Hindlimb muscle (tissue), 1 donor: ENCODE measurements around the gene THEMIS2. TPM values are rescaled to one million over a fixed set of nuclear protein-coding genes. Genes with fewer than 3 reads are reported as not detected.
"Not testable (repeated sequence)": the region's sequence is repeated elsewhere in the genome, so short reads cannot be mapped to it uniquely, and the experiment has no call there.

ENCODE experiments used
- DNase-seq: peaks from one replicate; pipeline ENCODE4 v3.0.0-alpha.2; 2013
- polyA plus RNA-seq: library from polyadenylated mRNA; unstranded; fragments of 120-200 nt; gene quantifications from one replicate; pipeline ENCODE4 v1.2.1, GENCODE V29; 2013; ENCODE audit not compliant: insufficient read length

Gene THEMIS2
- polyA plus RNA-seq, 1 donor, result 3.0 TPM

DNA sequence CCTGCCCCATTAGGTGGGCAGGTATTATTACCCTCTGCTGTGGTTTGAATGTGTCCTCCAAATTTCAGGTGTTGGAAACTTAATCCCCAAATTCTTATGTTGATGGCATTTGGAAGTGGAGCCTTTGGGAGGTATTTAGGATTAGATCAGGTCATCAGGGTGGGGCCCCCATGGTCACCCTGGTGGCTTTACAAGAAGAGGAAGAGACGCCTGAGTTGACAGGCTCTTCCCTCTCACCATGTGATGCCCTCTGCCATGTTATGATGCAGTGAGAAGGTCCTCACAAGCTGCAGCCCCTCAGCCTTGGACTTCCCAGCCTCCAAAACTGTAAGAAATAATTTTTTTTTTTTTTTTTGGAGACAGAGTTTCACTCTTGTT lies 8.8 kb upstream of the THEMIS2 start:
- no peak for DNase-seq

DNA sequence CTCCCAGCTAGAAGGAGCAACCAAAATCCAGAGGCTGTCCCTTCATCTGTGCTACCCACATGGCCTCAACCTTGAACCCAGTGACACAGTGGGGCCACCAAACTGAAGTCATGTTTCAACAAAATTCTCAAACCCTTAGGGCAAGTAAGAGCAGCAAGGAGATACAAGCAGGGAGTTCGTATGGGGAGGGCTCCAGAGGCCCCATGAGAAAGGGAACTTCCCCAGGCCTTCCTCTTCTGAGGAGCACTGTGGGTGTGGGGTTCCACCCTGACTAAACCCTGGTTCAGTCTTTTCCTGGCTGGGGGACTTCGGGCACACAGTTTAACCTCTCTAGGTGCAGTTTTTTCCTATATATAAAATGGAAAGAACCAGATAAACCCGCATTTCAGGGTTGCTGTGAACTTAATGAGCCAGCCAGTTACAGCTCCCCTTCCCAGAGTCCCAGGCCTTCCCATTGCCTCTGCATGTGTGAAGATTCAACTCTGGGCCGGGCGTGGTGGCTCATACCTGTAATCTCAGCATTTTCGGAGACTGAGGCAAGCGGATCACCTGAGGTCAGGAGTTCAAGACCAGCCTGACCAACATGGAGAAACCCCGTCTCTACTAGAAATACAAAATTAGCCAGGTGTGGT lies 8.0 kb upstream of the THEMIS2 start:
- no peak for DNase-seq

DNA sequence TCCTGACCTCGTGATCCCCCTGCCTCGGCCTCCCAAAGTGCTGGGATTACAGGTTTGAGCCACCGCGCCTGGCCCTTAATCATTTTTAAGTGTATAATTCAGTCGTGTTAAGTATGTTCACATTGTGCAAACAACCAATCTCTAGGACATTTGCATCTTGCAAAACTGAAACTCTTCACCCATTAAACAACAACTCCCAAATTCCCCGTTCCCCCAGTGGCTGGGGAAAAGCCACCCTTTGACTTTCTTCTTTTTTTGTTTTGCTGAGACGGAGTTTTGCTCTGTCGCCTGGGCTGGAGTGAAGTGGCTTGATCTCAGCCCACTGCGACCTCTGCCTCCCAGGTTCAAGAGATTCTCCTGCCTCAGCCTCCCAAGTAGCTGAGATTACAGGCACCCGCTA lies 6.5 kb upstream of the THEMIS2 start:
- DNase-seq, result no peak

DNA sequence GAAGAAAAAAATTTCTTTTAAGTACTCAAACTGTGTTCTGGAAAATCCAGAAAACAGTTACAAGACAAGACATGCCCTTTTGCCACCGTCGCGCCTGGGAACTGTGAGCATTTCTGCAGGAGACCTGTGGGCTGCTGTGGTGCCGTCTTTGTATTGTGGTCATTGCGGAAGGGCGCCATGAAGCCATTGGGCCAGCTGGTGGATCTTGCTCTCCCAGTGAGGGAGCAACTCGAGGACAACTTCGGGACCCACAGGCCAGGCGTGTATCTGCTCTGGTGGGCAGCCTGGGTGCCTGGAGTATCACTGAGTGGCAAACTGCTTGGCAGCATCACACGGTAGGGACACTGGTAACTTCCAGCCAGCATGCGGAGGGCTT lies 3.8 kb upstream of the THEMIS2 start:
- DNase-seq, result no peak

DNA sequence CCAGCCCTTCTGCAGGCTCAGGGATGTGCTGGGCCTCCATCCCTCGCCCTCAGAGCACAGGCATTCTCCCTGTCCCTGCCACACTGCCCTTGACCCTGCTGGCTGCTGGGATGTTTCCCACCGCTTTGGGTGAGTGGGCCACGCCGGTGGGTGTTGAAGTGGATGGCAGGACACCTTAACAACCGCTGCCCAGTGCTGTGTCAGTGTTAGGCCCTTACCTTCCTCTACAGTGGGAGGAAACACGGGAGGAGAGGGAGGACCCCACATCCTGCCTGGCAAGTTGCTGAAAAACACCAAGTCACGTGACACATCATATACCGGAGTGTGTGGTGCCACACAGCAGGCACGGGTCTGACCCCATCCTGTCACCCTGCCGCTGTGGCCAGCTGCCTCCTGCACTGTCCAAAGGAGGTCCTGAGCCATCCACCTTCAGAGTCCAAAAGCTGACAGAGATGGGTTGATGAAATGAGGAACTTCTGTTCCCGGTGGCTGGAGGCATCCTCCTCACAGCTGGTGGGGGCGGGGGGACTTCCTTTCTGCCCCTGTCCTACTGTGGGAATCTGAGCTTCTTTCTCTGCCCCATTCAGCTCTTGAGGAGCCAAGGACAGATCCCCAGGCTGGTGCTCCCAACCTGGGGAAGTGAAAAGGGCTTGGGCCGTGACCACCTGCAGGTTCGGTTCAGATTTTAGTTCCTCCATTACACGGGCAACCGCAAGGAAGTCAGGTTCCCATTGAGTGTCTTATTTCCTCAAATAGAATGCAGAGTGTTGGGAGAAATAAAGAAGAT lies 3.2 kb upstream of the THEMIS2 start:
- DNase-seq, result no peak

DNA sequence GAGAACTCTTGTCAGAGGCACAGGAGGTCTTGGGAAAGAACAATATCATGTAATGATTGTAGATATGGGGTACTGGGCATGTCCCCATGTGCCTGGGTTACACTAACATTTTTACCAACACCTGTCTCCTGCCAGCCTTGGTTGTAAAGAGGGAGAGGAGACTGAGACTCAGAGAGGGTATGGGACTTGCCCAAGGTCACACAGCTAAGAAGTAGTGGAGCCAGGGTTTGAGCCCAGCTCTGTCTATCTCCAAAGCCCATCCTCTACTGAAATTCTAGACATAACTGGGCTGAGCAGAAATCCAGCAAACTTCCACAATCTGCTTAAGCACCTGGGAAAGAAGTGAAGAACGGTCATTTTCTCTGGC lies 2.6 kb upstream of the THEMIS2 start:
- no peak for DNase-seq

DNA sequence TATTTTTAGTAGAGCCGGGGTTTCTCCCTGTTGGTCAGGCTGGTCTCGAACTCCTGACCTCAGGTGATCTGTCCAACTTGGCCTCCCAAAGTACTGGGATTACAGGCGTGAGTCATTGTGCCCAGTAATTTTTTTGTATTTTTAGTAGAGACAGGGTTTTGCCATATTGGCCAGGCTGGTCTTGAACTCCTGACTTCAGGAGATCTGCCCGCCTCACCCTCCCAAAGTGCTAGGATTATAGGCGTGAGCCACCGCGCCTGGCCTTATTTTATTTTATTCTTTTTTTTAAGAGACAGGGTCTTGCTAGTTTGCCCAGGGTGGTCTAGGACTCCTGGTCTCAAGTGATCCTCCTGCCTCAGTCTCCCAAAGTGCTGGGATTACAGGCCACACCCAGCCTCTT lies 1.3 kb upstream of the THEMIS2 start:
- not testable (repeated sequence) for DNase-seq

DNA sequence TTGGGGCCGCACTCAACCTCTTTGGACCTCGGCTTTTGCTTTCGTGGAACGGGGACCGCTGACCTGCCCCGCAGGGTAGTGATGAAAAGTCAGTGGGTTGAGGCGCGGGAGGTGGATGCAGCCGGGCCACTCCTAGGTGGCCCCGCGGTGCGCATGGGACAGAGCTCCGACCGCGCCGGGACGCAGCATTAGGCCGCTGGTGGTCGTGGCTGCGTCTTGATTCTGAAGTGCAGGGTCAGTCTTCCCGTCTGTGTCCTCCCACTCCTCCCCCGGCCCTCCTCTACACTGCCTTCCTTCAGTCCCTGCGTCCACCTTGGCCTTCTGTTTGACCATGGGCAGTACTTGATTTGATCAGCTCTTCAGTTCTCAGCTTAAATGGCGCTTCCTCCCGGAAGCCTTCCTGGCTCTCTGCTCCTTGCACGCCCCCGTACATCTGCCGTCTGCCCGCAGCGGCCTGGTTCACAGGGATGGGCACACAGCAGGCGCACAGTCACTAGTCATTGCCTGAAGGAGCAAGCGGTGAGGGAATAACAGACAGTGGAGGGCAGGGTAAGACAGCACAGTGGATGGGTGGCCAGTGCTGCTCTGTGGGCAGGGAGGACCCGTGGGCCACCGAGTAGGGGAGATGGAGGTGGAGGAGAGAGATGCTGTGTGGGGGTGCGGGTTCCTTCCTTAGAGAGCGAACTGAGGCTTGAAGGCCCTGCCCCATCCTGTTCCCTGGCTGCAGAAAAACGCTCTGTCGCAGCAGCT lies 633 bp downstream of the THEMIS2 start:
- no peak for DNase-seq

DNA sequence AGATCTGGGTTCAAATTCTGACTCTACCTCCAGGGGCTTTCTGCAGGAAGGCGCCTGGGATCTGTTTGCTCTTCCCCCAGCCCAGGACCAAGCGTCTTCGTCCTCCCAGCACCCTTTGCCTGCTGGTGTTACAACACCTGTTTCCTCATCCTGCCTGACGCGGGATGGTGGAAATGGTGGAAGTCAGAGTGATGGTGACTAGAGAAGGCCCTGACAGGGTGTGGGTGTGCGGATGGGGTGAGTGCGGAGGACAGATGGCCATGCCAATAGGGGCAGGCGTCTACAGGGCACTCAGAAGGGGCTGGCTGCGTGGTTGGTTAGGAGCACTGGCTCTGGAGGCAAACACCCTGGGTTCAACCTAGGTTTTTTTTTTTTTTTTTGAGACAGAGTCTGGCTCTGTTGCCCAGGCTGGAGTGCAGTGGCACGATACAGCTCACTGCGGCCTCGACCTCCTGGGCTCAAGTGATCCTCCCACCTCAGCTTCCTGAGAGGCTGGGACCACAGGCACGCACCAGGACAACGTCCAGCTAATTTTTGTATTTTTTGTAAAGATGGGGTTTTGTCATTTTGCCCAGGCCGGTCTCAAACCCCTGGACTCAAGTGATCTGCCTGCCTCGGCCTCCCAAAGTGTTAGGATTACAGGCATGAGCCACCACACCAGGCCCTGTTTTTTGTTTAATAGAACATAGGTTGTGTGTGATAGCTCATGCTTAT lies 1.5 kb downstream of the THEMIS2 start:
- DNase-seq, result no peak

DNA sequence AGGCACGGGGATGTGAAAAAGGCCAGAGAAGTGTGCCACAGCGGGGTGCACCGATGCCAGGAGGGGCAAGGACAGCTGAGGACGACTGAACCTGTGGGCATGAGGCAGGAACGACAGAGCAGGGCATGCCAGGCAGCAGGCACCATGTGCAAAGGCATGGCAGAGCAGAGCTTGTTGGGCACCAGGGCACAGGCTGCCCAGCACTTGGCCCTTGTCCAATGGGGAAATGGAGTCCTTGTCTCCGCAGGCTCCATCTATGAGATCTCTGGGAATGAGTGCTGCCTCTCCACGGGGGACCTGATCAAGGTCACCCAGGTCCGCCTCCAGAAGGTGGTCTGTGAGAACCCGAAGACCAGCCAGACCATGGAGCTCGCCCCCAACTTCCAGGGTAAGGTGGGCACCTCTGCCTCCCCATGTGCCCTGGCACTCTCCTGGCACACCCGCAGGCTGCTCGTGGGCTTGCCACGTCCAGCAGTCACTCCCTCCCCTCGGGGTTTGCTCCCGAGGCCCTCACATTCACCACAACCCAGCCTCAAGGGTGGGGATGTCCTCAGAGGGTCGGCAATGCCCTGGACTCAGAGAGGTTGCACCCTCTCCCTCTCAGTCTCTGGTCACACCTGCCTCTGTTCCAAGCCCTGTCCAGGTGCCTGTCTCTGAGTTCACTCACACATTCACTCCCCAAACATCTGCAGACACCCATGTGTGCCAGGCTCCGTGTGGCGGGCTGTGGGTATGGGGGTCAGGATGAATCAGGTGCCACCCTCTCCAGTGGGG lies 4.2 kb downstream of the THEMIS2 start:
- DNase-seq, result no peak

DNA sequence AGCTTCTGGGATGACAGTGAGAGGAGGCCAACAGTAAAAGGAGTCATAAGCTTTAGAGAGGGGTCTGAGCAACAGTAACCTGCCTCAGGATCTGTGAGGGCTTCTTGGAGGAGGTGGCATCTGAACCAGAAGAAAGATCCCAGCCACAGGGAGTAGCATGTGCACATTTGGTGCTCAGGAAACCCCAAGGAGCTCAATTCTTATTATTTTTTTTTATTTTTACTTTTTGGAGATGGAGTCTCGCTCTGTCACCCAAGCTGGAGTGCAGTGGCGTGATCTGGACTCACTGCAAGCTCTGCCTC lies 4.7 kb downstream of the THEMIS2 start:
- DNase-seq, result no peak

DNA sequence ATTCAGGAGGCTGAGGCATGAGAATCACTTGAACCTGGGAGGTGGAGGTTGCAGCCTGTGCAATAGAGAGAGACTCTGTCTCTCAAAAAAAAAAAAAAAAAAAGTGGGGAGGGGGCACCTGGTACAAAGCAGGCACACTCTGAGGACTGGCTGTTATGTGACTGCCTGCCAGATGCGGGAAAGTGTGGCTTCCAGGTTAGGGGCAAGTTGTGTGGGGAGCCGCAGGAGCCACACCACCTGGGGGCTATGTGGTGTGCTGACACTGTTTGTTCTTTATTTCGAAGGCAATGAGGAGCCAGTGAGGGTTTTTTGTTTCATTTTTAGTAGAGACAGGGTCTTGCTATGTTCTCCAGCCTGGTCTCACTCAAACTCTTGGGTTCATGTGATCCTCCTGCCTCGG lies 5.7 kb downstream of the THEMIS2 start:
- no peak for DNase-seq

DNA sequence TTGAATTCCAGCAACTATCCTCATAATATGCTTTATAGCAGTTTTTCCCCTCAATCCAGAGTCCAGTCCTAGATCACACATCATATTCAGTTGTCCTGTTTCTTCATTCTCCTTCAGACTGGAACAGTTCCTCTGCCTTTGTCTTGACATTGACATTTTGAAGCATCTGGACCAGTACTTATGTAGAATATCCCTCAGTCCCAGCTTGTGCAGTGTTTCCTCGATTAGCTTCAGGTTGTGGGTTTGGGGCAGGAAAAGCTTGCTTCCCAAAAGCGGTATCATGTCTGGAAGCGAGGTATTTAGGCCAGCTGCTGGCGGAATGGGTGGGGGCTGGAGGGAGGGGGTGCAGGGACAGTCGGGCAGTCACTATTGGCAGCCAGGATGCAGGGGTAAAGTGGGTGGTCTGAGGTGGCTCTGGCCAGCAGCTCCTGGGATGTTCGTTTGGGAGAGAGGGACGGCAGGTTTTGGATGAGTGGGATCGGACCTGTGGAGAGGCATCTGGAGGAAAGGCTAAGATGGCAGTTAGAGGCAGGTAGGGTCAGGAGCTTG lies 6.5 kb downstream of the THEMIS2 start:
- DNase-seq, result no peak

DNA sequence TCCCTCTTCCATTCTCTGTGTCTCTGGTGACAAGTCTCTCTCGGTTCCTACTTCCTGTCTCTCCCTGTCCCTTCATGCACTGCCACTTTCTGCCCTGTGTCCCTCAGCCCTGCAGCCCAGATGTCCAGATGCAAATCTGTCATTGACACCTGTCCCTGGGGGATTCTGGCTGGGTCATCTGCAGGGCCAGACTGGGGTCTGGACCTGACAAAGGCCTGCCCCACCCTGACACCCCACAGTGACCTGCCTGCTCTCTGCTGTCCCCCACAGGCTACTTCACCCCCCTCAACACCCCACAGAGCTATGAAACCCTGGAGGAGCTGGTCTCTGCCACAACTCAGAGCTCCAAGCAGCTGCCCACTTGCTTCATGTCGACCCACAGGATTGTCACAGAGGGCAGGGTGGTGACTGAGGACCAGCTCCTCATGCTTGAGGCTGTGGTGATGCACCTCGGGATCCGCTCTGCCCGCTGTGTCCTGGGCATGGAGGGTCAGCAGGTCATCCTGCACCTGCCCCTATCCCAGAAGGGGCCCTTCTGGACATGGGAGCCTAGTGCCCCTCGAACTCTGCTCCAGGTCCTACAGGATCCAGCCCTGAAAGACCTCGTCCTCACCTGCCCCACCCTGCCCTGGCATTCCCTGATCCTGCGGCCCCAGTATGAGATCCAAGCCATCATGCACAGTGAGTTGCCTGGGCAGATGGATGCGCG lies 7.2 kb downstream of the THEMIS2 start:
- DNase-seq, result no peak

DNA sequence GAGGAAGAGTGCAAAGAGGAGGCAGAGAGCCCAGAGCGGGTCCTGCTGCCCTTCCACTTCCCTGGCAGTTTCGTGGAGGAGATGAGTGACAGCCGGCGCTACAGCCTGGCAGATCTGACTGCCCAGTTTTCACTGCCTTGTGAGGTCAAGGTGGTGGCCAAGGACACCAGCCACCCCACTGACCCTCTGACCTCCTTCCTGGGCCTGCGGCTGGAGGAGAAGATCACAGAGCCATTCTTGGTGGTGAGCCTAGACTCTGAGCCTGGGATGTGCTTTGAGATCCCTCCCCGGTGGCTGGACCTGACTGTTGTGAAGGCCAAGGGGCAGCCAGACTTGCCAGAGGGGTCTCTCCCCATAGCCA lies 10.2 kb downstream of the THEMIS2 start:
- DNase-seq, result no peak

DNA sequence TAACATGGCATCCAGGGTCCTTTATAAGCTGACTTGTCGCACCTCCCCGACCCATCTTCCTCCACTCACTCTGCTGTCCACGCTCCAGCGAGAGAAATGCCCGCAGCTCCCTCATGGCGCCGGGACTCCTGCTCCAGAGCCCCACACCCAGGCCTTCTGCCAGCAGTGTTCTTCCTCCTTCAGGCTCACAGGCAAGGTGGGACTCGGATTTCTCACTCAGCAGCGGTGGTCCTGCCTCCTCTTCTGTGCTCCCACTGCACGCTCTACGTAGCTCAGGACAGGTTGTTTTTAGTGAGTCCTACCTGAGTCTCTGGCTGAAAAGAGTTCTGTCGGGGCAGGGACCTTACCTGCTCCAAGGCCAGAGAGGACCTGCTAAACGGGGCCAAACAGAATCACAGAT lies 11.2 kb downstream of the THEMIS2 start:
- no peak for DNase-seq

DNA sequence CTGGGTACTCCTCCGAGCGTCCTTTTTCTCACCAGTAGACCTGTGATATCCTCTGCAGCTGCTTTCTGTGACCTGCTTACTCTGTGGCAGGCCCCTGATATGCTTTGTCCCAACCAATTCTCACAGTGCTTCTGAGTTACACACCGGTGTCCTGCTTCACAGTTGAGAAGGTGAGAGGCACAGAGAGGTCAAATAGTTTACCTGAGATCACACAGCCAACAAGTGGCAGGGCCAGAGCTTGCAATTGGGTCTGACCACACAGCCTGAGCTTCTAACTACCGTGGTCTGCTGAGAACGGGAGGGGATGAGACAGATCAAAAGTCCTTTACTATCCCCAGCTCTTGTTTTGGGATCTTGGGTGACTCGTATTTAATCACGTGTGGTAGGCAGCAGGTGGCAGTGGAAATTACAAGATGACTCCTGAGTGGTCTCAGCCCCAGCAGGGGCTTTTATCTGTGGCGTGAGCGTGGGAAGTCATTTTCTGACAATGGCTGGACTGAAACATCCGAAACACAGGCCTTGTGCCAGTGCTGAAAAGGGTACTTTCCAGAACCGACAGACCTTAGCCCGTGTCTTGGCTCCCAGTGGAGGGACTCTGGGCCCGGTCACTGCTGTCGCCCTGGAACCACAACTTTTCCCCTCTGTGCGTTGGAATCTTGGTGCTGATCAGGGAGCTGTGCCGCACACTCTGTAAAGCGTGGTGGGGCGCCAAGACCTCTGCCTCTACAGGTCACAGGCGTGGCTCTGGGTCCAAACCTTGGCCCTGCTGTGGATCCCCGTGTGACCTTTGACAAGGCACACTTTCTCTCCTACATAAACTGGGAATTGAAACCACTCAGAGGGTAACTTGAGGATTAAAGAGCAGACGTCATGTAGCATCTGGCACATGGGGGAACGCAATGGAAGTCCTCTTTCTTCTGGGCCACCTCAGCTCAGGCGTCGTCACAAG lies 11.9 kb downstream of the THEMIS2 start:
- DNase-seq, result no peak

DNA sequence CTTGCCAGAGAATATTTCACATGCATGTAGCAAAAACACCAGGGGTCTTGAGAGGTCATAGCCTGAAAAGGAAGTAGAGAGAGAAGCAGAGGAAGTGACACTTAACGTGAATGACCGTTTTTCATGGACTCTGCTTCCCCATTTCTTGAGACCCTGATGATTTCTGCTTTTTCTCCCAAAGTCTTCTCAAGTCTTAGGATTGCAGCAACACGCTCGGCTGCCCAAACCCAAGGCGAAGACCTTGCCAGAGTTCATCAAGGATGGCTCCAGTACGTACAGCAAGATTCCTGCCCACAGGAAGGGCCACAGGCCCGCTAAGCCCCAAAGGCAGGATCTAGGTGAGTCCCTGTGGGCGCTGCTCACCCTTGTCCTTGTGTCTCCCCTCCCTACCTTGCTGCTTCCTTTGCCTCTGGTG lies 12.8 kb downstream of the THEMIS2 start:
- DNase-seq, result no peak

DNA sequence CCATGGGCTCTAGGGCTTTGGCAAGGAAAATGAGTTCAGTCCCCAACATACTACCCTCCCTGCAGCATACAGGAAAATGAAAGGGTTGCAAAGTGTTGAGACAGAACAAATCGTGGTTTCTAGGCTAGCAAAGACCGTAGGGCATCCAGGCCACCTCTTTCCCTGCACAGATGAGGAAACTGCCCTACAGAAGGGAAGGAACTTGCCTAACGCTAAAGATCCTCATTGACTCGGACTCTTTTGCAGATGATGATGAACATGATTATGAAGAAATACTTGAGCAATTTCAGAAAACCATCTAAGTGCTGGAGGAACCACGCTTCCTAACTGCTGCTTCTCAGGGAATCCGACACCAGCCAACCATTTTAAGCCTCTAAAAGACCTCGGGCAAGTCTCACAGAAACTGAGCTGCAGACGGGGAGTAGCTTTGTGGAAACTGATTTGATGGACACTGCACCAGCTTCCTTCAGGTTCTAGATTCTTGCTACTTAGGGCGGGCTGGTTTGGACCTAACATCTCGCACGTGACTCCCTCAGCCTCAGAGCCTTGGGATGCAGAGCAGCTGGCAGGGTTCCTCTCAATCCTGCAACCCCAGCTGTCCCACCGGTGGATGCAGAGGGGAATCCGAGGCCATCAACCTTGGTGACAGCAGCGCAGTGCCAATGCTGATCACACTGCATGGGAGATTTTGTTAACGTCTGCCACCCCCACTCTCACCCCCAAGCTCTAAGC lies 13.4 kb downstream of the THEMIS2 start:
- no peak for DNase-seq

DNA sequence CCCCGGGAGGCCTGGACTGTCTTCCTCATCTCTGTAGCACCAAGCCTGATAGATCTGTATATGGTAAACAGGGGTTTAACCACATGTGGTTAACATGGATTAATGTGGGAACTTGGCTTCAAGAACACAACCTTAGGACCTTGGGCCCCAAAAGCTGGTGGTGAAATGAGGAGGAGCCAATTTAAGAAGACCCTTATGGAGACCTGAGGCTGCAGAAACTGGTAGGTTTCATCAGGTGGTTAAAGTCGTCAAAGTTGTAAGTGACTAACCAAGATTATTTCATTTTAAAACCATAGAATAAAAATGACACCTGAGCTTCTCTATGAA lies 14.0 kb downstream of the THEMIS2 start:
- DNase-seq, result no peak
